K562 (cell line): ENCODE measurements around the gene TIFAB. TPM values are rescaled to one million over a fixed set of nuclear protein-coding genes. Genes with fewer than 3 reads are reported as not detected.
"Not testable (repeated sequence)": the region's sequence is repeated elsewhere in the genome, so short reads cannot be mapped to it uniquely, and the experiment has no call there.

ENCODE experiments used
- ATAC-seq: fragments of 200-7000 bp; cut with Tn5 transposase; 3 replicates; pipeline ENCODE4 v1.9.1; 2020; ENCODE audit warnings: moderate library complexity
- BruUV-seq: library from RNA; stranded (reverse); fragments of 400-500 nt; replicated peaks from 2 replicates; lab custom pipeline; 2021; lab: Mats Ljungman, UMichigan
- CTCF ChIA-PET: fragments of 300-600 bp; formaldehyde crosslinking; extraction: SDS; loops from one replicate; lab custom pipeline; 2021; ENCODE audit warnings: low intra/inter-chr PET ratio; lab: Yijun Ruan, JAX
- POLR2A ChIA-PET: fragments of 300-600, 350-650 bp; sonication (Branson Sonifier 250); formaldehyde crosslinking; extraction: SDS; loops from one replicate; lab custom pipeline; 2021; ENCODE audit warnings: antibody characterized with exemption, inconsistent platforms; lab: Yijun Ruan, JAX
- DNase-seq, 4 experiments: peaks; one replicate each; pipeline versions ENCODE4 v3.0.0 to v3.0.0-alpha.2; 2011 to 2018; ENCODE audit warnings: low spot score in 3 of 4, mixed read lengths in 3 of 4; ENCODE audit errors: extremely low read depth in 1 of 4
- FAIRE-seq: peaks from 2 replicates; lab custom pipeline; 2011; peaks lifted over from hg19 to GRCh38; lab: Jason Lieb, UNC
- H2AFZ ChIP-seq: 2 replicates; pipeline ENCODE4 v1.6.0; 2011; ENCODE audit warnings: low read depth, low read length, control low read depth, inconsistent platforms
- H3K27ac ChIP-seq: fragments of 200-600 bp; 3 replicates; pipeline ENCODE4 v1.8.0; 2011; ENCODE audit warnings: low read depth, mild to moderate bottlenecking, control low read depth, inconsistent platforms, low read length, moderate library complexity, mixed read lengths; ENCODE audit errors: extremely low read depth
- H3K27me3 ChIP-seq, 2 experiments: fragments of 300-600 bp in 1 of 2; 2 replicates in 1 of 2; 3 replicates in 1 of 2; pipeline versions ENCODE4 v1.6.0 to v1.8.0; 2011; ENCODE audit warnings: inconsistent platforms in 2 of 2, low read length in 2 of 2, mild to moderate bottlenecking in 1 of 2, mixed read lengths in 1 of 2, moderate library complexity in 1 of 2; ENCODE audit not compliant: control insufficient read depth in 2 of 2, insufficient read depth in 2 of 2
- H3K36me3 ChIP-seq: fragments of 300-600 bp; 3 replicates; pipeline ENCODE4 v1.8.0; 2011; ENCODE audit warnings: mild to moderate bottlenecking, low read length, inconsistent platforms; ENCODE audit not compliant: control insufficient read depth, insufficient read depth
- H3K4me1 ChIP-seq, 2 experiments: fragments of 200-600 bp in 1 of 2; replicated peaks in 1 of 2; 2 replicates in 1 of 2; 3 replicates in 1 of 2; pipeline versions ENCODE4 v1.5.1 to v1.8.0; 2011; ENCODE audit warnings: inconsistent platforms in 2 of 2, low read length in 2 of 2, mild to moderate bottlenecking in 1 of 2, mixed read lengths in 1 of 2, moderate library complexity in 1 of 2; ENCODE audit not compliant: control insufficient read depth in 2 of 2, insufficient read depth in 2 of 2
- H3K4me2 ChIP-seq: 2 replicates; pipeline ENCODE4 v1.6.1; 2011; ENCODE audit warnings: low read length, control low read depth, inconsistent platforms, mixed read lengths; ENCODE audit not compliant: insufficient read depth
- H3K4me3 ChIP-seq: fragments of 200-600 bp; sonication (generic), shearing (Covaris generic); 2 replicates; pipeline ENCODE4 v1.5.1; 2016; ENCODE audit warnings: control low read depth, inconsistent platforms
- H3K79me2 ChIP-seq: fragments of 200-600 bp; 3 replicates; pipeline ENCODE4 v1.8.0; 2011; ENCODE audit warnings: low read length, inconsistent platforms; ENCODE audit not compliant: control insufficient read depth, insufficient read depth
- H3K9ac ChIP-seq, 2 experiments: 2 replicates each; pipeline versions ENCODE4 v1.6.0 to v1.6.1; 2011; ENCODE audit warnings: low read depth in 2 of 2, low read length in 2 of 2, control low read depth in 1 of 2, inconsistent platforms in 1 of 2, mild to moderate bottlenecking in 1 of 2, mixed read lengths in 1 of 2; ENCODE audit not compliant: insufficient read depth in 1 of 2
- H3K9me1 ChIP-seq: one replicate; pipeline ENCODE4 v1.6.0; 2011; ENCODE audit warnings: inconsistent platforms, mild to moderate bottlenecking, low read length, moderate library complexity; ENCODE audit not compliant: control insufficient read depth, insufficient read depth
- H3K9me3 ChIP-seq: replicated peaks from 2 replicates; pipeline ENCODE4 v1.5.1; 2011; ENCODE audit warnings: low read depth, low read length, inconsistent platforms; ENCODE audit not compliant: control insufficient read depth, insufficient read depth
- H4K20me1 ChIP-seq: replicated peaks from 2 replicates; pipeline ENCODE4 v1.6.1; 2011; ENCODE audit warnings: low read length, inconsistent platforms, mixed read lengths; ENCODE audit not compliant: control insufficient read depth, insufficient read depth
- ASH1L ChIP-seq: fragments of 450-650 bp; IDR thresholded peaks from 2 replicates; pipeline ENCODE4 v1.6.1; 2018; ENCODE audit warnings: borderline replicate concordance, mild to moderate bottlenecking, low read depth; ENCODE audit not compliant: partially characterized antibody
- BRD9 ChIP-seq: fragments of 450-650 bp; IDR thresholded peaks from 2 replicates; pipeline ENCODE4 v1.6.1; 2018; ENCODE audit warnings: low read depth; ENCODE audit not compliant: partially characterized antibody
- CBFA2T3 ChIP-seq: fragments of 450-650 bp; IDR thresholded peaks from 2 replicates; pipeline ENCODE4 v1.6.1; 2017
- CHD1 ChIP-seq: fragments of 200-600 bp; sonication (generic); IDR thresholded peaks from one replicate; pipeline ENCODE4 v1.6.1; 2012; ENCODE audit warnings: mild to moderate bottlenecking, moderate library complexity, low read length, inconsistent platforms
- ELK3 ChIP-seq: fragments of 450-650 bp; formaldehyde crosslinking; IDR thresholded peaks from 2 replicates; pipeline ENCODE4 v1.4.0; 2020; ENCODE audit warnings: mild to moderate bottlenecking
- ERF ChIP-seq: fragments of 450-650 bp; formaldehyde crosslinking; IDR thresholded peaks from 2 replicates; pipeline ENCODE4 v1.4.0; 2020; ENCODE audit warnings: mild to moderate bottlenecking, mixed read lengths
- FOSL1 ChIP-seq: fragments of 200-800 bp; sonication (Bioruptor generic); conservative IDR thresholded peaks from 2 replicates; pipeline ENCODE4 v1.6.1; 2016; ENCODE audit warnings: missing genetic modification characterization, missing compliant biosample characterization
- KAT2B ChIP-seq: IDR thresholded peaks from one replicate; pipeline ENCODE4 v1.6.1; 2012; ENCODE audit warnings: low read depth, mild to moderate bottlenecking, control low read depth, inconsistent platforms, low read length, moderate library complexity
- L3MBTL2 ChIP-seq: fragments of 450-650 bp; IDR thresholded peaks from 2 replicates; pipeline ENCODE4 v1.6.1; 2016; ENCODE audit warnings: mild to moderate bottlenecking, moderate library complexity
- NONO ChIP-seq, 2 experiments: fragments of 200-400 bp in 1 of 2; fragments of 450-650 bp in 1 of 2; formaldehyde crosslinking in 1 of 2; IDR thresholded peaks; 2 replicates each; pipeline ENCODE4 v1.6.1; 2017; ENCODE audit warnings: low read depth in 2 of 2, mild to moderate bottlenecking in 2 of 2, moderate library complexity in 2 of 2, low read length in 1 of 2
- PHTF2 ChIP-seq: fragments of 250-450 bp; sonication (Bioruptor Pico); IDR thresholded peaks from 2 replicates; pipeline ENCODE4 v1.5.0; 2021; ENCODE audit warnings: mild to moderate bottlenecking
- SPI1 ChIP-seq: IDR thresholded peaks from 2 replicates; pipeline ENCODE4 v1.6.1; 2011; ENCODE audit warnings: low read depth, low read length, control low read depth, borderline replicate concordance
- SUPT5H ChIP-seq: fragments of 450-650 bp; IDR thresholded peaks from 2 replicates; pipeline ENCODE4 v1.6.1; 2016
- TGIF2 ChIP-seq: sonication (generic); formaldehyde crosslinking; IDR thresholded peaks from 2 replicates; pipeline ENCODE4 v1.8.1; 2022; ENCODE audit warnings: mild to moderate bottlenecking, missing genetic modification reagents, moderate library complexity
- ZFP36 ChIP-seq: fragments of 150-350 bp; IDR thresholded peaks from 2 replicates; pipeline ENCODE4 v1.6.1; 2018; ENCODE audit warnings: low read length, low read depth; ENCODE audit not compliant: partially characterized antibody
- ZNF311 ChIP-seq: fragments of 250-450 bp; sonication (Bioruptor Pico); IDR thresholded peaks from 2 replicates; pipeline ENCODE4 v1.4.0; 2020; ENCODE audit warnings: mild to moderate bottlenecking, moderate library complexity
- ZNF766 ChIP-seq: fragments of 200-800 bp; sonication (Bioruptor generic); conservative IDR thresholded peaks from 2 replicates; pipeline ENCODE4 v1.6.1; 2016; ENCODE audit warnings: missing genetic modification characterization, missing compliant biosample characterization
- WGBS: fragments of 100-300 bp; shearing (Covaris generic); methylation state at CpG from one replicate; pipeline ENCODE4 v1.1.6; 2016; ENCODE audit warnings: low coverage, mixed read lengths; ENCODE audit not compliant: insufficient coverage; ENCODE audit errors: missing lambda C conversion rate; 5-methylcytosine and 5-hydroxymethylcytosine counted together
- in situ Hi-C: fragments of 300-500 bp; cut with MboI; formaldehyde crosslinking; loops from 4 replicates; pipeline ENCODE4 v1.15.0; 2018; ENCODE audit warnings: inconsistent platforms, mixed read lengths
- intact Hi-C: fragments of 100-400 bp; cut with micrococcal nuclease; formaldehyde crosslinking; loops from 2 replicates; pipeline ENCODE4 v1.14.2; 2022
- polyA plus RNA-seq, 8 experiments: library from polyadenylated mRNA; depleted of rRNA in 4 of 8; stranded (reverse) in 5 of 8; unstranded in 3 of 8; fragments of >200 nt; fragmentation: Nextera tagmentation in 2 of 8; fragmentation: Illumina TruSeq in 1 of 8; extraction: Ambion mirVana in 2 of 8; extraction: Trizol in 1 of 8; gene quantifications; 2 replicates each; pipeline versions ENCODE4 v1.2.1 to v1.2.3, GENCODE V29; 2011 to 2014; ENCODE audit warnings: inconsistent platforms in 1 of 8, missing spikeins in 1 of 8
- total RNA-seq, 7 experiments: library from RNA; depleted of rRNA in 6 of 7; stranded (reverse); fragments of >200 nt in 6 of 7; fragmentation: Illumina TruSeq in 2 of 7; extraction: Trizol in 2 of 7; gene quantifications; 2 replicates each; pipeline versions ENCODE4 v1.2.1 to v1.2.3, GENCODE V29; 2011 to 2021; ENCODE audit warnings: low replicate concordance in 1 of 7

Gene TIFAB
- total and polyA plus RNA-seq, 9 of the 15 experiments (the other 6 are each of a cell fraction or from before 2014, with no cell fraction given), result not detected

GRCh38 chr5:135495531-135495930 is 43.4 kb upstream of the TIFAB start:
- CTCF ChIA-PET, H3K27me3 ChIP-seq: not testable (repeated sequence)
- peak; percentile 65 for FAIRE-seq

GRCh38 chr5:135494196-135494595 is 42.0 kb upstream of the TIFAB start:
- DNase-seq (no peak), FAIRE-seq (no peak), ATAC-seq (no peak)
- WGBS, result 46% methylated on average over 5 of the region's 5 CpGs
- H3K79me2 ChIP-seq, result no peaks in the 10 kb centered on the region
- in situ Hi-C loops, result no loop called here
- H3K9me1 ChIP-seq, result no peaks in the 10 kb centered on the region
- peaks cover 10% of the 10 kb centered on the region for H4K20me1 ChIP-seq
- no peaks in the 10 kb centered on the region for H3K36me3 ChIP-seq
- intact Hi-C loops, result no loop called here
- no TSS peak for BruUV-seq
- no peak overlapping the region for H2AFZ ChIP-seq
- CTCF ChIA-PET, result no interaction called here
- no peak overlapping the region for H3K9ac ChIP-seq
- peaks cover 3 to 26% of the 10 kb centered on the region in 2 experiments; a peak in 4 of 5 replicates for H3K4me1 ChIP-seq
- POLR2A ChIA-PET, result interaction anchor here (0.6 to 1.3 kb wide), 3 partner anchors 10 to 21 kb away, joined by 3 read pairs; no protein-coding TSS in a partner anchor
- H3K27me3 ChIP-seq, result peaks cover 0 to 9% of the 10 kb centered on the region in 2 experiments; a peak in 1 of 5 replicates
- no peak overlapping the region for H3K27ac ChIP-seq
- no peak overlapping the region for H3K4me2 ChIP-seq
- no peak overlapping the region for H3K4me3 ChIP-seq
- no peaks in the 10 kb centered on the region for H3K9me3 ChIP-seq
- no peak for TF ChIP-seq ASH1L
- no peak for TF ChIP-seq BRD9
- no peak for TF ChIP-seq ELK3 (CRISPR knock-in tag)
- no peak for TF ChIP-seq CHD1
- no peak for TF ChIP-seq NONO (IDR thresholded peaks at IDR 0.05; ENCODE audit: low read depth in 2 of 2, low read length in 1 of 2)
- no peak for TF ChIP-seq TGIF2
- no peak for TF ChIP-seq KAT2B
- TF ChIP-seq ZNF311 (CRISPR knock-in tag), result no peak
- no peak for TF ChIP-seq ERF (CRISPR knock-in tag)
- no peak for TF ChIP-seq PHTF2 (CRISPR knock-in tag)
- no peak for TF ChIP-seq SUPT5H
- TF ChIP-seq, all 486 proteins: peak for 0

More at GRCh38 chr5:135495531-135495930, 43.4 kb upstream of the TIFAB start:
- H3K4me2 ChIP-seq, H3K79me2 ChIP-seq, H3K9me1 ChIP-seq, H3K9me3 ChIP-seq, in situ Hi-C loops, H3K4me3 ChIP-seq, H3K36me3 ChIP-seq, ATAC-seq, H3K9ac ChIP-seq, DNase-seq, intact Hi-C loops, H4K20me1 ChIP-seq, BruUV-seq, H3K27ac ChIP-seq, H2AFZ ChIP-seq: not testable (repeated sequence)
- peak; percentile 36; the same call in 1 of the 2 replicates for TF ChIP-seq FOSL1
- 0 out of 2 replicates have a peak, but pooled peaks have one; percentile 15 for TF ChIP-seq SPI1
- TF ChIP-seq CBFA2T3, result peak; percentile 15; the same call in 1 of the 2 replicates
- peak; percentile 69 for TF ChIP-seq ZFP36
- 0 out of 2 replicates have a peak, but pooled peaks have one; percentile 23 for TF ChIP-seq L3MBTL2
- peak; percentile 85 for TF ChIP-seq ZNF766 (CRISPR knock-in tag)
- WGBS, result 24% methylated on average over 4 of the region's 4 CpGs
- peaks cover 3 to 13% of the 10 kb centered on the region in 2 experiments; a peak in 4 of 5 replicates for H3K4me1 ChIP-seq
- POLR2A ChIA-PET, result interaction anchor here (0.6 to 1.3 kb wide), 2 partner anchors 9 to 53 kb away, joined by 3 read pairs; no protein-coding TSS in a partner anchor
